Mammary epithelial cell (primary cell): Measurements from ENCODE around the gene RNU6-9.

ENCODE experiments used
- CTCF ChIP-seq, 2 donors: IDR thresholded peaks in 1 of 2; conservative IDR thresholded peaks in 1 of 2; 2 replicates each; pipeline ENCODE4 v1.5.1; 2011 to 2012; ENCODE audit warnings: inconsistent platforms in 2 of 2, low read length in 2 of 2, mild to moderate bottlenecking in 2 of 2, control low read depth in 1 of 2, low read depth in 1 of 2; ENCODE audit not compliant: insufficient read depth in 1 of 2; ENCODE audit errors: extremely low read depth in 1 of 2
- EZH2 ChIP-seq: IDR thresholded peaks from 2 replicates; pipeline ENCODE4 v1.6.1; 2012; ENCODE audit warnings: low read length, inconsistent platforms, borderline replicate concordance

GRCh38 chr19:854549-854948 lies 38.7 kb upstream of the RNU6-9 start:
- TF ChIP-seq CTCF (conservative IDR thresholded peaks at IDR 0.05 in 1 of 2, IDR thresholded peaks at IDR 0.05 in 1 of 2; ENCODE audit: extremely low read depth in 1 of 2, insufficient read depth in 1 of 2, low read depth in 1 of 2, low read length in 2 of 2) (no peak), EZH2 (no peak)
